Erythroblast (primary cell): Measurements from ENCODE around the gene FAM20C.

Source experiments
- DNase-seq, 2 experiments: peaks; one replicate each; lab custom pipeline; 2025; lab: John Stamatoyannopoulos, UW
- GATA1 ChIP-seq: IDR thresholded peaks from 2 replicates; pipeline ENCODE4 v1.6.1; 2011; ENCODE audit warnings: low read depth, mild to moderate bottlenecking, control low read depth, low read length, moderate library complexity
- POLR2A ChIP-seq: IDR thresholded peaks from 2 replicates; pipeline ENCODE4 v1.6.1; 2011; ENCODE audit warnings: mild to moderate bottlenecking, low read length

The FAM20C gene

GRCh38 chr7:207418-208129, 15.2 kb downstream of the FAM20C start:
- DNase-seq = no peak

DNA sequence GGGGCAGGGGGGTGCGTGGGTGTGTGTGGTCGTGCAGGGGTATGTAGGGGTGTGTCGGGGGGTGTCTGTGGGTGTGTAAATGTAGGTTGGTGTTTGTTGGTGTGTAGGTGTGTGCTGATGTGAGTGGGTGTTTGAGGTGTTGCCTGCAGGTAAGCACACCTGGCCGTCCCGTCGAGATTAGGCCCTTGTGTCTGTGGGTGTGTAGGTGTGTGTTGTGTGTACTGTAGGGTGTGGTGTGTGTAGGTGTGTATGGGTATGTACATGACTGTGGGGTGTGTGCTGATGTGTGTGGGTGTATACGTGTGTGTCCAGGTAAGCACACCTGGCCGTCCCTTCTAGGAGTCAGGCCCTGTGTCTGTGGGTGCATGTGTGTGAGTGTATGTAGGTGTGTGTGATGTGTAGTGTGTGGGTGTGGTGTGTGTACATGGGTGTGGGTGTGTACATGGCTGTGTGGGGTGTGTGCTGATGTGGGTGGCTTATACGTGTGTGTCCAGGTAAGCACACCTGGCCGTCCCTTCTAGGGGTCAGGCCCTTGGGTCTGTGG, 15.8 kb downstream of the FAM20C start:
- no peak for TF ChIP-seq POLR2A
- TF ChIP-seq GATA1 = no peak
- no peak for DNase-seq

More at GRCh38 chr7:207418-208129, 15.2 kb downstream of the FAM20C start:
- no peak for TF ChIP-seq POLR2A
- TF ChIP-seq GATA1 = no peak

GRCh38 chr7:208816-209215, 16.4 kb downstream of the FAM20C start:
- TF ChIP-seq POLR2A (no peak), GATA1 (no peak)
- no peak for DNase-seq

DNA sequence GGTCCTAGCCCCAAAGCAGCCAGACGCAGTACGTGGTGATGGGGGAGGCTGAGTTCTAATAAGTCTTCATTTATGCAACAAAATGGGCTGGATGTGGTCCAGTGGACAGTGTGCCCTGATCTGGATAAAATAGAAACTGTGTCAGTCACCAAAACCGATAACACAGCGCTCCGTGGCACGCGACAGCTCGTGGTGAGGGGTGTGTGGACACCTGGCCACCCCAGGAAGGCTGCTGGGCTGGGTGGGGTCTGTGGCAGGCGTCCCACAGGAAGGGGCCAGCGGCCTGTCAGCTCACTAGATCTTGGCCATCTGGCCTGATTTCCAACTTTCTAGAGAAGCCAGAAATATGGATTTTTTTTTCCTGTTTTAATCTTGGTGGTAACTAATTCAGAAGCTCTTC, 17.0 kb downstream of the FAM20C start:
- no peak for DNase-seq
- TF ChIP-seq GATA1 (no peak), POLR2A (no peak)

- TF ChIP-seq GATA1 (no peak), POLR2A (no peak)
- DNase-seq = no peak
Measured at GRCh38 chr7:209906-210305, 17.5 kb downstream of the FAM20C start.

- no peak for TF ChIP-seq GATA1
- no peak for TF ChIP-seq POLR2A
- no peak for DNase-seq
Measured at GRCh38 chr7:210401-210925, 18.1 kb downstream of the FAM20C start.

- DNase-seq = no peak
- TF ChIP-seq GATA1 (no peak), POLR2A (no peak)
Measured at GRCh38 chr7:211033-211714, 18.8 kb downstream of the FAM20C start.

- no peak for DNase-seq
- TF ChIP-seq POLR2A = no peak
- no peak for TF ChIP-seq GATA1
Measured at GRCh38 chr7:211715-212058, 19.3 kb downstream of the FAM20C start.

DNA sequence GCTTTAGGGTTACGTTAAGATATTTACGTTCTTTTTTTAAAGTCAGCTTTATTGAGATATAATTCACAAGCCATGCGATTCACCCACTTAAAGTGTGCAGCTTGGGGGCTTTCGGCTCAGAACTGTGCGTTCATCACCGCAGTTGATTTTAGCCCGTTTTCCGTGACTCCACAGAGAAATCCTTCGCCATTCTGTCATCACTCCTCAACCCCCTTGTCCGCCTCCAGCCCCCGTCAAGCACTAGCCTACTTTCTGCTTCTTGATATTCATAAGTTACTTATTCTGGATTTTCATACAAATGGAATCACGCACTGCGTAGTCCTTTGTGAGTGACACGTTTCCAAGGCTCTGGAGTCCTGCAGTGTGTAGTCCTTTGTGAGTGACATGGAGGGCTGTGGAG, 20.4 kb downstream of the FAM20C start:
- no peak for DNase-seq
- TF ChIP-seq POLR2A (no peak), GATA1 (no peak)

GRCh38 chr7:213324-213993, 21.1 kb downstream of the FAM20C start:
- TF ChIP-seq GATA1 = no peak
- no peak for DNase-seq

GRCh38 chr7:214410-215212, 22.2 kb downstream of the FAM20C start:
- TF ChIP-seq POLR2A = no peak
- no peak for TF ChIP-seq GATA1
- DNase-seq = no peak

DNA sequence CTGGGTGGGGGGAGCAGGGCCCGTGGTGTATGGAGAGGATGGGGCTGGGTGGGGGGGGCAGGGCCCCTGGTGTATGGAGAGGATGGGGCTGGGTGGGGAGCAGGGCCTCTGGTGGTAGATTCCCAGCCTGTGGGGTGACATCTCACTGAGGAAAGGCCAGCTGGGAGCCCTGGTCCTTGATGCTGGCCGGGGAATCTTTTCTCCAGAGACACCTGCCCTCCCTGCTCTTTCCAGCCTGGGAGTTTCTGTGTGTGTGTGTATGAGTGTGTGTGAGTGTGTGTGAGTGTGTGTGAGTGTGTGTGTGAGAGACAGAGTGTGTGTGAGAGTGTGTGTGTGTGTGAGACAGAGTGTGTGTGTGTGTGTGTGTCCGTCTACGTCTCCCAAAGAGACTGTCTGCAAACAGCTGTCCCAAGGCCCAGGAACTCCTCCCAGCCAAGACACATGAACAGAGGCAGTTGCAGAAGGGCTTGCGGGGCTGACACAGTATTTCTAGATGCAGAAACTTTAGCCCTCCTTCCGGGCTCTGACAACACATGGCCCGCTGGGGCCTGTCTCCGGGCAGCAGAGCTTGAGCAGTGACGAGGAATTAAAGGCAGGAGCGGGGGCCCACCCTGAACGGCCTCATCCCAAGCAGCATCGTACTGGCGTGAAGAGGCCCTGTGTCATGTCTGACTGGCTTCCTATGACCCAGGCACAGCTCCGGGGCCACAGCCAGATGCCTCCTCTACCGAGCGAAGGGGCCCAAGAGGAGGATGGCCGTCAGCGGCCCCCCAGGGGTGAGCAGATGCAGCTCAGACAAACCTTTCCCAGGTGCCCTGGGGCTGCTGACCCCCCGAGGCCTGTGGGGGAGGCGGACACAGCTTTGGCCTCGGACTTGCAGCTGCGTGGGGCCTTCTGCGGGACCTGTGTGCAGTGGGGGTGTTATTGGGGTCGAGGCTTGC, 24.3 kb downstream of the FAM20C start:
- TF ChIP-seq GATA1 (no peak), POLR2A (no peak)
- no peak for DNase-seq

DNA sequence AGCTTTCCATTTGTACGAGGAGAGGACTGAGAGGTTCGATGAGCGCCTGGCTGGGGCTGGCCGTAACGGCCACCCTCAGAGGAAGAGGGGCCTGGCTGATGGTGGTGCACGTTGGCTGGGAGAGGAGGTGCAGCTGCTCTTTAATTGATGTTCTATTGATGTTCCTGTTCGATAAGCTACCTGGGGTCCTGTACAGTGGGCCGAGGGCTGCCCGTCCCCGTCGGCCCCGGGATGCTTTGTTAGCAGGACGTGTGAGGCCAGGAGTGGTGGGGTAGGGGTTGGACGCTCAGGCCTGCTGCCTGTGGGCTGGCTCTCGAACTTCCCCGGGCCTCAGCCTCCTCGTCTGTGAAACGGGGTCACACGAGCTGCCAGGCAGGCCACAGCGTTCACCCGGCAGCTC, 25.4 kb downstream of the FAM20C start:
- no peak for TF ChIP-seq GATA1
- no peak for TF ChIP-seq POLR2A
- DNase-seq = no peak

DNA sequence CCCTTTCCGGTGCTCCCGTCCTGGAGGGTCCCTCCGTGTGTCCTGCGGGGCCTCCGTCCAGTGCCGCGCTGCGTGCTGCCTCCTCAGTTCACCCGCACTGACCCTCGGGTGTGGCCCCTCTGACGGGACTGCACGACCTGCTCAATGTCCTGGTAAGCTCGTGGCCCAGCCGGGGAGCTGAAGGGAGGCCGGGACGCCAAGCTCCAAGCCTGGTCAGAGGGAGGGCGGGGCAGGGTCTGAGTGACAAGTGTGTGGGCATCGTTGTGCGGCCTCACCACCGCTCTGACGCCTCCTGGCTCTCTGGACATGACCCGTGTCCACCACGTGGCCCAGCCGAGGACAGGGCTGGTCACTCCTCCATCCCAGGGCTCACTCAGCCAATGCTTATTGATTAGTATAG, 25.9 kb downstream of the FAM20C start:
- DNase-seq = no peak
- TF ChIP-seq GATA1 (no peak), POLR2A (no peak)
